ENCODE measurements around the gene RGS18. TPM values are rescaled to one million over a fixed set of nuclear protein-coding genes. Genes with fewer than 3 reads are reported as not detected.

RGS18 gene
- total and polyA plus RNA-seq, 9 of the 15 experiments (the other 6 are each of a cell fraction or from before 2014, with no cell fraction given): 0.03 to 0.11 (median 0.05) TPM; not detected in 5

GRCh38 chr1:192157067-192157466 is 1.2 kb upstream of the RGS18 start:
- Histone ChIP-seq H3K4me3 (no peak overlapping the region), H3K27ac (ENCODE audit: extremely low read depth, low read depth, low read length) (no peak overlapping the region), H4K20me1 (replicated peaks; ENCODE audit: control insufficient read depth, insufficient read depth, low read length) (no peaks in the 10 kb centered on the region), H3K4me1 (replicated peaks in 1 of 2; ENCODE audit: control insufficient read depth in 2 of 2, insufficient read depth in 2 of 2, low read length in 2 of 2) (no peaks in the 10 kb centered on the region), H3K9me3 (replicated peaks; ENCODE audit: control insufficient read depth, insufficient read depth, low read depth, low read length) (no peaks in the 10 kb centered on the region; the same call in 1 of the 2 replicates), H3K4me2 (ENCODE audit: insufficient read depth, low read length) (no peak overlapping the region), H3K9me1 (ENCODE audit: control insufficient read depth, insufficient read depth, low read length) (no peaks in the 10 kb centered on the region), H3K27me3 (ENCODE audit: control insufficient read depth in 2 of 2, insufficient read depth in 2 of 2, low read length in 2 of 2) (no peaks in the 10 kb centered on the region), H3K79me2 (ENCODE audit: control insufficient read depth, insufficient read depth, low read length) (no peaks in the 10 kb centered on the region), H3K9ac (ENCODE audit: insufficient read depth in 1 of 2, low read depth in 2 of 2, low read length in 2 of 2) (no peak overlapping the region), H3K36me3 (ENCODE audit: control insufficient read depth, insufficient read depth, low read length) (no peaks in the 10 kb centered on the region), H2AFZ (ENCODE audit: low read depth, low read length) (no peak overlapping the region)
- ChIA-PET POLR2A (interaction anchor here (1.3 kb wide), 1 partner anchor 10 kb away, joined by 3 read pairs; no protein-coding TSS in a partner anchor), CTCF (ENCODE audit: low intra/inter-chr PET ratio) (no interaction called here)
- BruUV-seq (replicated peaks): no TSS peak
- intact Hi-C loops (cut with micrococcal nuclease): no loop called here
- no peak for DNase-seq (ENCODE audit: extremely low read depth in 1 of 4, low spot score in 3 of 4)
- in situ Hi-C loops (cut with MboI): no loop called here
- TF ChIP-seq ZKSCAN1 (IDR thresholded peaks at IDR 0.05; ENCODE audit: low read depth, low read length) (peak; percentile 76; the same call in 1 of the 2 replicates), ZNF41 (CRISPR knock-in tag; conservative IDR thresholded peaks at IDR 0.05) (no peak), ZNF239 (CRISPR knock-in tag; IDR thresholded peaks at IDR 0.05) (peak; percentile 51; the same call in 1 of the 2 replicates)
- no peak for FAIRE-seq
- ATAC-seq: no peak

- H3K4me3 ChIP-seq: no peak overlapping the region
- intact Hi-C loops (cut with micrococcal nuclease) (no loop called here), in situ Hi-C loops (cut with MboI) (no loop called here)
- POLR2A ChIA-PET: no interaction called here
- WGBS (ENCODE audit: insufficient coverage, low coverage, missing lambda C conversion rate): 53% methylated on average over 4 of the region's 4 CpGs
- no peaks in the 10 kb centered on the region for H3K9me1 ChIP-seq (ENCODE audit: control insufficient read depth, insufficient read depth, low read length)
- DNase-seq (ENCODE audit: extremely low read depth in 1 of 4, low spot score in 3 of 4) (no peak), FAIRE-seq (no peak), ATAC-seq (no peak)
- no peaks in the 10 kb centered on the region for H3K36me3 ChIP-seq (ENCODE audit: control insufficient read depth, insufficient read depth, low read length)
- H3K4me2 ChIP-seq (ENCODE audit: insufficient read depth, low read length): no peak overlapping the region
- H3K79me2 ChIP-seq (ENCODE audit: control insufficient read depth, insufficient read depth, low read length): no peaks in the 10 kb centered on the region
- CTCF ChIA-PET (ENCODE audit: low intra/inter-chr PET ratio): no interaction called here
- no peaks in the 10 kb centered on the region for H3K4me1 ChIP-seq (replicated peaks in 1 of 2; ENCODE audit: control insufficient read depth in 2 of 2, insufficient read depth in 2 of 2, low read length in 2 of 2)
- H3K9me3 ChIP-seq (replicated peaks; ENCODE audit: control insufficient read depth, insufficient read depth, low read depth, low read length): peaks cover 2% of the 10 kb centered on the region
- H2AFZ ChIP-seq (ENCODE audit: low read depth, low read length): no peak overlapping the region
- H3K27ac ChIP-seq (ENCODE audit: extremely low read depth, low read depth, low read length): no peak overlapping the region
- no peak overlapping the region for H3K9ac ChIP-seq (ENCODE audit: insufficient read depth in 1 of 2, low read depth in 2 of 2, low read length in 2 of 2)
- no peaks in the 10 kb centered on the region for H4K20me1 ChIP-seq (replicated peaks; ENCODE audit: control insufficient read depth, insufficient read depth, low read length)
- H3K27me3 ChIP-seq (ENCODE audit: control insufficient read depth in 2 of 2, insufficient read depth in 2 of 2, low read length in 2 of 2): no peaks in the 10 kb centered on the region
- BruUV-seq (replicated peaks): no TSS peak
- TF ChIP-seq HMGXB4 (CRISPR knock-in tag; IDR thresholded peaks at IDR 0.05) (no peak), ZNF316 (IDR thresholded peaks at IDR 0.05) (peak; percentile 14; the same call in 1 of the 2 replicates), SETDB1 (IDR thresholded peaks at IDR 0.05; ENCODE audit: low read length) (no peak), EZH2 (IDR thresholded peaks at IDR 0.05; ENCODE audit: borderline replicate concordance, low read depth, low read length) (no peak), HNRNPH1 (optimal IDR thresholded peaks at IDR 0.05; ENCODE audit: low read depth, low read length) (no peak), PTRF (tag; IDR thresholded peaks at IDR 0.05) (no peak), TCF7 (IDR thresholded peaks at IDR 0.05; ENCODE audit: borderline replicate concordance) (no peak), ZNF444 (CRISPR knock-in tag; IDR thresholded peaks at IDR 0.05) (no peak), NBN (IDR thresholded peaks at IDR 0.05; ENCODE audit: low read depth) (no peak), SMARCB1 (IDR thresholded peaks at IDR 0.05; ENCODE audit: insufficient read length, low read depth) (no peak), MAFG (tag; conservative IDR thresholded peaks at IDR 0.05) (no peak), SMAD3 (CRISPR knock-in tag; conservative IDR thresholded peaks at IDR 0.05) (no peak), ATF2 (CRISPR knock-in tag; IDR thresholded peaks at IDR 0.05) (no peak), NFIC (IDR thresholded peaks at IDR 0.05) (peak; percentile 63)
These were observed 752 bp downstream of the RGS18 start for GRCh38 chr1:192159014-192159413.
